ENCODE measurements around the gene NDRG2. TPM values are rescaled to one million over a fixed set of nuclear protein-coding genes. Genes with fewer than 3 reads are reported as not detected.

NDRG2 gene
- total RNA-seq, 2 donors from 2014 or later = 335 to 360 TPM

DNA sequence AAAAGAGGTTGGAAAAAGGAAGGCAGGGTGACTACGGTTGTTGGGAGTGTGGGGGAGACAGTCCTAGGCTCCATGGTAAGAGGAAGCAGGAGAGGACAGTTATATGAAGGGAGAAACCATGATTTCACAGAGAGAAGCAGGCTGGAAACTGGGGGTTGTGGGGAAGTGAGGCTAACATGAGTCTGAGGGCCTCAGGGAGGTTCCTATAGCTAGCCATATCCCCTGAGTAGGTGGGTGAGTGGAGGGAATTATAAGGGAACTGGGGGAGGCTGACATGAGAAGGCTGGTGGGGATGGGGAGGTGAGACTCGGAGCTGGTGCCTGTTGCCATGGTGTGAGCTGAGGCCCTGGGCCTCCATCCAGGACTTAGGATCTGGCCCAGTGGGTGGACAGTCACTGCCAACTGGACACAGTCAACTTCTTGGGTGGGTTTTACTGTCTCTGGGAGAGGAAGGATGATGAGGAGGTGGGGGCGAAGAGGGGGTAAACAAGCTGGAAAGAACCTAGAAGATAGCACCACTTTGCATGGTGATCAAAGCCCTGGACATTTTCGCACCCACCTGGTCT lies 8.4 kb upstream of the NDRG2 start:
- Histone ChIP-seq H3K27ac (no peak overlapping the region), H3K36me3 (no peaks in the 10 kb centered on the region), H3K4me1 (peaks cover 0 to 2% of the 10 kb centered on the region in 2 donors), H3K4me3 (no peak overlapping the region), H3K27me3 (no peaks in the 10 kb centered on the region), H3K9me3 (no peaks in the 10 kb centered on the region)
- TF ChIP-seq, protein P1, sequence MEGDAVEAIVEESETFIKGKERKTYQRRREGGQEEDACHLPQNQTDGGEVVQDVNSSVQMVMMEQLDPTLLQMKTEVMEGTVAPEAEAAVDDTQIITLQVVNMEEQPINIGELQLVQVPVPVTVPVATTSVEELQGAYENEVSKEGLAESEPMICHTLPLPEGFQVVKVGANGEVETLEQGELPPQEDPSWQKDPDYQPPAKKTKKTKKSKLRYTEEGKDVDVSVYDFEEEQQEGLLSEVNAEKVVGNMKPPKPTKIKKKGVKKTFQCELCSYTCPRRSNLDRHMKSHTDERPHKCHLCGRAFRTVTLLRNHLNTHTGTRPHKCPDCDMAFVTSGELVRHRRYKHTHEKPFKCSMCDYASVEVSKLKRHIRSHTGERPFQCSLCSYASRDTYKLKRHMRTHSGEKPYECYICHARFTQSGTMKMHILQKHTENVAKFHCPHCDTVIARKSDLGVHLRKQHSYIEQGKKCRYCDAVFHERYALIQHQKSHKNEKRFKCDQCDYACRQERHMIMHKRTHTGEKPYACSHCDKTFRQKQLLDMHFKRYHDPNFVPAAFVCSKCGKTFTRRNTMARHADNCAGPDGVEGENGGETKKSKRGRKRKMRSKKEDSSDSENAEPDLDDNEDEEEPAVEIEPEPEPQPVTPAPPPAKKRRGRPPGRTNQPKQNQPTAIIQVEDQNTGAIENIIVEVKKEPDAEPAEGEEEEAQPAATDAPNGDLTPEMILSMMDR (IDR thresholded peaks at IDR 0.05) = no peak
- DNase-seq (ENCODE audit: low spot score) = no peak

DNA sequence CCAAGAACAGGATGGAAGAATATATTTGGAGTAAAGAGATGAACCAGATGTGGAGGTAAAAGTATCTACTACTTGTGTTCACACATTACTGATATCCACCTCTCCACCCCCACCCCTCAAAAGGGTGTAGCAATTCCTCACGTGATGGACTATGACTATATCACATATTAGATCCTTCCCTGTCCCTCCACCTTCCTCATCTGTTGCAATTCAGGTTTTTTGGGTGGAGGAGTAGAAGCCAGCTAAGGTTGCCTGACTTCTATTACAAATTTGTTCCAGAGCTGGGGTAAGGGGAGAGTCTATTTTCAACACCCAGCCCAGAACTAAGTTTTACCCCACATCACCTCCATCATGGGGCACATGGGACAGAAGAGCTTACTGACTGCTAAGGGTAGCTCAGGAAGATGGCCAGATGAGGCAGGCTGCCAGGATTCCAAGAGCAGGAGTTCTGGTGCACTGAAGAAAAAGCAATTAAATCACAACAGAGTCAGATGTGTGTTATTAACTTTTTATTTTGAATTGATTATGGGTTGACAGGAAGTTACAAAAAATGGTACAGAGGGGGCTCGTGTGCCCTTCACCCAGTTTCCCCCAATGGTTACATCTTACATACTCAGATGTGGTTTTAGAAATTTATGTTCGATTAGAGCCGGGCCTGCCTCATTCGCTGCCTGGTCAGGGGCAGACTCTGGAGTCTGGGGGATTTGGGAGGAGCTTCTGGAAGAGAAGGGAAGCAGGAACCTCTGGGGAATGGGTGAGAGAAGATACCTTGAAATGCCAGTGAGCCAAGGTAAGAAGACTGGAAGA lies 7.7 kb upstream of the NDRG2 start:
- no peak for DNase-seq (ENCODE audit: low spot score)
- Histone ChIP-seq H3K27ac (no peak overlapping the region), H3K9me3 (no peaks in the 10 kb centered on the region), H3K36me3 (no peaks in the 10 kb centered on the region), H3K4me3 (no peak overlapping the region), H3K4me1 (no peaks in the 10 kb centered on the region), H3K27me3 (no peaks in the 10 kb centered on the region)
- TF ChIP-seq, protein P1 (IDR thresholded peaks at IDR 0.05) = no peak

DNA sequence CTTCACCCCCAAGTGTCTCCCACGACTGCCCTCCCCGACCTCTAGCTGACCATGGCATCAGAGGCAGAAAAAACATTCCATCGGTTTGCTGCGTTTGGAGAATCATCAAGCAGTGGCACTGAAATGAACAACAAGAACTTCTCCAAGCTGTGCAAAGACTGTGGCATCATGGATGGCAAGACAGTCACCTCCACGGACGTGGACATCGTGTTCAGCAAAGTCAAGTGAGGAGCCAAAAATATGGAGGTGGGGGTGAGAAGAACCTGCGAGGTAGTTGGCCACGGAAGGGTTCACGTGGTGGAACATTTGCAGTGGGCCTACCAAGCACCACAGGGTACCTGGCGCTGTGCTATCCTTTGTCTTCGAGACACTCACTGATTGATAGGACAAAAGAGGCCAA lies 5.7 kb upstream of the NDRG2 start:
- Histone ChIP-seq H3K27ac (no peak overlapping the region), H3K27me3 (no peaks in the 10 kb centered on the region)
- no peak for DNase-seq (ENCODE audit: low spot score)

DNA sequence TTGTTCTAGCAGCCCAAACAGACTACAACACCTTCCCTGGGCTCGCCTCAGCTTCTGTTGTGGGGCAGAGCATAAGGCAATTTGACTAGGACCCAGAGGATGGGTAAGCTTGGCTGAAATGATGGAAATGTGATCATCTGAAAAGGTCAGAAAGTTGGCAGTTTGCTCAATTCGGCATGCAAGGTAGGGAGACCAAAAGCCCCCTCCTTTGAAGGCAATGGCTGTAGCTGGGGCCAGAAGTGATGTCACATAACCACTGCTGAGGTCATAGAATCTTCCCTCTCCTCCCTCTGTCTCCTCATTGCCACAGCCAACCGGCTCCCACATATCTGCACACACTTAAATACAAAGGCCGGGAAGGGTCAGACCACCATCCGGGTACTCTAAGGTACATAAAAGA lies 5.1 kb upstream of the NDRG2 start, which contains the start of gene TPPP2:
TPPP2 (plus strand) TSS at position 301 of the 400 bp plus-strand sequence. CDS start 365 bp downstream, outside the sequence.
- Histone ChIP-seq H3K9me3 (no peaks in the 10 kb centered on the region), H3K27me3 (no peaks in the 10 kb centered on the region), H3K4me3 (no peak within 1 kb of the TSS), H3K27ac (no peak within 1 kb of the TSS), H3K36me3 (no peaks in the 10 kb centered on the region), H3K4me1 (peaks cover 0 to 17% of the 10 kb centered on the region in 2 donors)
- TF ChIP-seq, protein P1 (IDR thresholded peaks at IDR 0.05) = no peak
- no peak for DNase-seq (ENCODE audit: low spot score)

More for the DNA sequence above, 5.7 kb upstream of the NDRG2 start:
- Histone ChIP-seq H3K4me3 (no peak overlapping the region), H3K36me3 (no peaks in the 10 kb centered on the region), H3K9me3 (no peaks in the 10 kb centered on the region), H3K4me1 (peaks cover 0 to 17% of the 10 kb centered on the region in 2 donors)
- TF ChIP-seq, protein P1 (IDR thresholded peaks at IDR 0.05) = no peak

DNA sequence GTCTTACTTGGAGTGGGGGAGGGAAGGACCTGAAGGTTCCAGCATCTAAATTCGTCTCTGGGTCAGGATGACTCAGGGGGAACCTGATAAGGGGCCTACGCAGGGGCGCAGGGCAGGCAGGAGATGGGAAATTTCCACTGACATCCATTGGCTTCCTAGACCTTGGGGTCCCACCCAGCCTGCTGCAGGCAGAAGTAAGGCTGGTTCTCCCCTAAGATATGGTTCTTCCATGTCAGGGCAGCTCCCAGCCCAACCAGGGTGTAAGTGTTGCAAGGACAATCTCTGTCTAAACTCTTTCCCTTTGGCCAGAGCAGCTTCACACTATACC lies 2.1 kb upstream of the NDRG2 start:
- Histone ChIP-seq H3K9me3 (no peaks in the 10 kb centered on the region), H3K4me1 (peaks cover 0 to 38% of the 10 kb centered on the region in 2 donors), H3K27me3 (no peaks in the 10 kb centered on the region), H3K4me3 (no peak overlapping the region), H3K27ac (peak overlapping the region; percentile 96 to 98), H3K36me3 (peaks cover 2% of the 10 kb centered on the region)
- DNase-seq (ENCODE audit: low spot score) = peak; percentile 62
- TF ChIP-seq, protein P1 (IDR thresholded peaks at IDR 0.05) = no peak

Measured in right atrium auricular region (tissue), 2 donors.